Fibroblast of mammary gland (primary cell): ENCODE results near the gene DLX3.

Experiments
- DNase-seq: peaks from one replicate; pipeline ENCODE4 v3.0.0-alpha.2; 2010; ENCODE audit warnings: low read depth
- H3K4me3 ChIP-seq: 2 replicates; pipeline ENCODE4 v1.5.1; 2011; ENCODE audit warnings: low read depth, mild to moderate bottlenecking, low read length, moderate library complexity; ENCODE audit not compliant: control insufficient read depth
- TF ChIP-seq, protein P1 (sequence below): conservative IDR thresholded peaks from 2 replicates; pipeline ENCODE4 v1.5.1; 2011; ENCODE audit warnings: low read depth, low read length, inconsistent platforms; ENCODE audit not compliant: control insufficient read depth, insufficient read depth

The DLX3 gene

GRCh38 chr17:50029185-50029584, 34.2 kb upstream of the DLX3 start:
- TF ChIP-seq, protein P1, sequence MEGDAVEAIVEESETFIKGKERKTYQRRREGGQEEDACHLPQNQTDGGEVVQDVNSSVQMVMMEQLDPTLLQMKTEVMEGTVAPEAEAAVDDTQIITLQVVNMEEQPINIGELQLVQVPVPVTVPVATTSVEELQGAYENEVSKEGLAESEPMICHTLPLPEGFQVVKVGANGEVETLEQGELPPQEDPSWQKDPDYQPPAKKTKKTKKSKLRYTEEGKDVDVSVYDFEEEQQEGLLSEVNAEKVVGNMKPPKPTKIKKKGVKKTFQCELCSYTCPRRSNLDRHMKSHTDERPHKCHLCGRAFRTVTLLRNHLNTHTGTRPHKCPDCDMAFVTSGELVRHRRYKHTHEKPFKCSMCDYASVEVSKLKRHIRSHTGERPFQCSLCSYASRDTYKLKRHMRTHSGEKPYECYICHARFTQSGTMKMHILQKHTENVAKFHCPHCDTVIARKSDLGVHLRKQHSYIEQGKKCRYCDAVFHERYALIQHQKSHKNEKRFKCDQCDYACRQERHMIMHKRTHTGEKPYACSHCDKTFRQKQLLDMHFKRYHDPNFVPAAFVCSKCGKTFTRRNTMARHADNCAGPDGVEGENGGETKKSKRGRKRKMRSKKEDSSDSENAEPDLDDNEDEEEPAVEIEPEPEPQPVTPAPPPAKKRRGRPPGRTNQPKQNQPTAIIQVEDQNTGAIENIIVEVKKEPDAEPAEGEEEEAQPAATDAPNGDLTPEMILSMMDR: no peak
- no peak overlapping the region for H3K4me3 ChIP-seq
- DNase-seq: no peak

GRCh38 chr17:50028736-50029120, 33.7 kb upstream of the DLX3 start:
- TF ChIP-seq, protein P1: no peak
- no peak overlapping the region for H3K4me3 ChIP-seq
- DNase-seq: no peak

GRCh38 chr17:50027881-50028735, 33.1 kb upstream of the DLX3 start:
- DNase-seq: peak; percentile 46
- TF ChIP-seq, protein P1: no peak
- no peak overlapping the region for H3K4me3 ChIP-seq

GRCh38 chr17:50027172-50027880, 32.3 kb upstream of the DLX3 start:
- TF ChIP-seq, protein P1: no peak
- peak; percentile 94 for DNase-seq
- H3K4me3 ChIP-seq: peak overlapping the region; percentile 41

DNA sequence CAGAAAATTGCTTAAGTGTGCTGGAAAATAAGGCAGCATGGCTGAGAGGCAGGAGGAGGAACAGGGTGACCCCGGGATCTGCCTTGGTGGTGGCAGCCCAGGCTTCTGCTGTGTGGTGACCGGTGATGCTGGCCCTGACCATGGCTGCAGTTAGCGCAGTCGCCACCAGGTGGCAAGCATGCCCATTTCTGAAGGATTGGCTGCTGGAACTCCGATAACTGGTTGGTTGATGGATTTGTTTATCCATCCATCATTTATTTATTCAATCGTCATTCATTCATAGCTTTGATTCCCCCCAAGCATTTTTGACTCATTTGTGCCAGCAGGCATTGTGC, 31.8 kb upstream of the DLX3 start:
- TF ChIP-seq, protein P1: peak; percentile 97
- H3K4me3 ChIP-seq: peak overlapping the region; percentile 41
- peak; percentile 82 for DNase-seq

DNA sequence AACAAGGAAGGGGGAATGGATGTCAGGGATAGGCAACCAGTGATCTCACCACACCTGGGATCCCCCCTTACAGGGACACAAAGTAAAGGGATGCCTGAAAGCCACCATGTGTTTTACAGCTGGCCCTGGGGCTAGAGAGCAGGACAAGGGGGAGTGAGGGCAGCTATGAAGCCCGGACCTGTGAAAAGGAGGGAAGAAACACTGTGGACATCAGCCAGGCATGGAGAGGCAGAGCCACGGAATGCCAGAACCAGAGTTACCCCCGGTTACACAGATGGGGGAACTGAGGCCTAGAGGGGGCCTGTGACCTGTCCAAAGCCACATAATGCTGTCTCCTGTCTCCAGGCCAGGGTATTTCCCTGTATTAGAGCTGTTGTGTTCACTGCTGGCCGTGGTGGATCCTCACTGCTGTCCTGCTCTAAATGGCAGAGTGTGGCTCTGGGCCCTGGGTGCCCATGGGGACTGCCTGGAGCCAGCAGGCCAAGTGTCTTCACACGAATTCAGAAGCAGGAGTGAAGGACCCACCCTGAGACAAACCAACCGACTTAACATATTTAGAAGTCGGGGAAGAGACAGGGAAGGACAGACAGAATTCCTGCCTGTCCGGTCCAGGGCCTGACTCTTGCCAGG, 31.1 kb upstream of the DLX3 start:
- H3K4me3 ChIP-seq: no peak overlapping the region
- TF ChIP-seq, protein P1: no peak
- DNase-seq: no peak
